Suppressor macrophage treated with lipopolysaccharide for 1 hour (primary cell): Measurements from ENCODE around the gene CAPN11.

ENCODE experiments used
- DNase-seq, 3 donors: peaks; one replicate each; pipeline ENCODE4 v3.0.0-alpha.2; 2020 to 2022

The CAPN11 gene

GRCh38 chr6:44158770-44159228 is at the start of gene CAPN11:
Gene CAPN11 (plus strand): TSS chr6:44158820. CDS start chr6:44158849, 29 bp downstream.
- no peak for DNase-seq

- DNase-seq: no peak
Observed at GRCh38 chr6:44109212-44109611, 49.4 kb upstream of the CAPN11 start.

- DNase-seq: no peak
Observed at GRCh38 chr6:44110005-44110676, 48.5 kb upstream of the CAPN11 start.

GRCh38 chr6:44110966-44111365 is 47.7 kb upstream of the CAPN11 start:
- no peak for DNase-seq

- no peak for DNase-seq
Observed at GRCh38 chr6:44111434-44112417, 46.9 kb upstream of the CAPN11 start.

GRCh38 chr6:44113414-44113813 is 45.2 kb upstream of the CAPN11 start:
- no peak for DNase-seq

- DNase-seq: no peak
Observed at GRCh38 chr6:44115866-44116265, 42.8 kb upstream of the CAPN11 start.

GRCh38 chr6:44116641-44117382 is 41.8 kb upstream of the CAPN11 start:
- peak; percentile 51 to 79 (median 70) for DNase-seq

GRCh38 chr6:44117397-44118128 is 41.1 kb upstream of the CAPN11 start:
- DNase-seq: no peak

- DNase-seq: peak in 1 of 3 donors; percentile 29
Observed at GRCh38 chr6:44119704-44120262, 38.8 kb upstream of the CAPN11 start.

GRCh38 chr6:44120692-44121443 is 37.8 kb upstream of the CAPN11 start:
- DNase-seq: peak; percentile 15 to 33 (median 29)

GRCh38 chr6:44122801-44123200 is 35.8 kb upstream of the CAPN11 start:
- DNase-seq: peak; percentile 16 to 47 (median 34)

- no peak for DNase-seq
Observed at GRCh38 chr6:44123544-44123943, 35.1 kb upstream of the CAPN11 start.

GRCh38 chr6:44126320-44127149 is 32.1 kb upstream of the CAPN11 start:
- DNase-seq: peak; percentile 94 to 97 (median 95)

GRCh38 chr6:44127186-44128019 is 31.2 kb upstream of the CAPN11 start, which contains the start of the genes MRPL14 and TMEM63B:
Gene MRPL14 (minus strand): TSS chr6:44127452. CDS start chr6:44116611, 10,841 bp downstream.
Gene TMEM63B (plus strand): TSS chr6:44127554. CDS start chr6:44134585, 7,031 bp downstream.
- DNase-seq: peak; percentile 96 to 99 (median 99)

GRCh38 chr6:44128020-44128917 is 30.4 kb upstream of the CAPN11 start:
- DNase-seq: peak; percentile 53 to 75 (median 59)

- no peak for DNase-seq
Observed at GRCh38 chr6:44129841-44130322, 28.7 kb upstream of the CAPN11 start.

- no peak for DNase-seq
Observed at GRCh38 chr6:44131892-44132291, 26.7 kb upstream of the CAPN11 start.
